Loucy (cell line): ENCODE measurements around the gene OR4F15.

Experiments
- EZH2phosphoT487 ChIP-seq: fragments of 200-600 bp; IDR thresholded peaks from 2 replicates; pipeline ENCODE4 v1.6.1; 2018; ENCODE audit warnings: antibody characterized with exemption, mild to moderate bottlenecking, moderate library complexity, borderline replicate concordance
- TF ChIP-seq, protein P1 (sequence below): fragments of 200-600 bp; sonication (generic); conservative IDR thresholded peaks from 2 replicates; pipeline ENCODE4 v1.5.1; 2014; ENCODE audit warnings: mild to moderate bottlenecking, antibody characterized with exemption, low read length

- TF ChIP-seq, protein P1, sequence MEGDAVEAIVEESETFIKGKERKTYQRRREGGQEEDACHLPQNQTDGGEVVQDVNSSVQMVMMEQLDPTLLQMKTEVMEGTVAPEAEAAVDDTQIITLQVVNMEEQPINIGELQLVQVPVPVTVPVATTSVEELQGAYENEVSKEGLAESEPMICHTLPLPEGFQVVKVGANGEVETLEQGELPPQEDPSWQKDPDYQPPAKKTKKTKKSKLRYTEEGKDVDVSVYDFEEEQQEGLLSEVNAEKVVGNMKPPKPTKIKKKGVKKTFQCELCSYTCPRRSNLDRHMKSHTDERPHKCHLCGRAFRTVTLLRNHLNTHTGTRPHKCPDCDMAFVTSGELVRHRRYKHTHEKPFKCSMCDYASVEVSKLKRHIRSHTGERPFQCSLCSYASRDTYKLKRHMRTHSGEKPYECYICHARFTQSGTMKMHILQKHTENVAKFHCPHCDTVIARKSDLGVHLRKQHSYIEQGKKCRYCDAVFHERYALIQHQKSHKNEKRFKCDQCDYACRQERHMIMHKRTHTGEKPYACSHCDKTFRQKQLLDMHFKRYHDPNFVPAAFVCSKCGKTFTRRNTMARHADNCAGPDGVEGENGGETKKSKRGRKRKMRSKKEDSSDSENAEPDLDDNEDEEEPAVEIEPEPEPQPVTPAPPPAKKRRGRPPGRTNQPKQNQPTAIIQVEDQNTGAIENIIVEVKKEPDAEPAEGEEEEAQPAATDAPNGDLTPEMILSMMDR, result no peak
- no peak for TF ChIP-seq EZH2phosphoT487
Measured at GRCh38 chr15:101799665-101800064, 12.3 kb upstream of the OR4F15 start.
